Memory B cell (primary cell): ENCODE measurements around the gene ZNF430.

ENCODE experiments used
- ATAC-seq: fragments of 150-1000 bp; cut with Tn5 transposase; 2 replicates; pipeline ENCODE4 v1.10.0; 2021; ENCODE audit warnings: low read depth, mild to moderate bottlenecking, moderate library complexity
- DNase-seq, 2 donors: peaks; one replicate each; pipeline ENCODE4 v3.0.0; 2022; ENCODE audit warnings: low spot score in 2 of 2
- H3K27ac Mint-ChIP-seq: one replicate; pipeline ENCODE4 v1.8.0; 2022; ENCODE audit warnings: mild to moderate bottlenecking, moderate library complexity, mixed read lengths
- H3K27me3 Mint-ChIP-seq: one replicate; pipeline ENCODE4 v1.8.0; 2022; ENCODE audit warnings: mixed read lengths
- H3K36me3 Mint-ChIP-seq: one replicate; pipeline ENCODE4 v1.8.0; 2022; ENCODE audit warnings: mild to moderate bottlenecking, mixed read lengths
- H3K4me1 Mint-ChIP-seq: one replicate; pipeline ENCODE4 v1.8.0; 2022; ENCODE audit warnings: mixed read lengths
- H3K4me3 Mint-ChIP-seq: one replicate; pipeline ENCODE4 v1.8.0; 2022; ENCODE audit warnings: mild to moderate bottlenecking, moderate library complexity, mixed read lengths
- H3K9me3 Mint-ChIP-seq: one replicate; pipeline ENCODE4 v1.8.0; 2022; ENCODE audit warnings: mixed read lengths

ZNF430 gene

GRCh38 chr19:21084343-21084742, 63.9 kb downstream of the ZNF430 start:
- Mint-ChIP-seq H3K36me3 (peaks cover 2% of the 10 kb centered on the region), H3K27ac (no peak overlapping the region), H3K4me1 (no peaks in the 10 kb centered on the region), H3K9me3 (no peaks in the 10 kb centered on the region), H3K27me3 (no peaks in the 10 kb centered on the region), H3K4me3 (no peak overlapping the region)
- DNase-seq: no peak
- no peak for ATAC-seq

GRCh38 chr19:21087871-21088270, 67.4 kb downstream of the ZNF430 start:
- Mint-ChIP-seq H3K4me1 (no peaks in the 10 kb centered on the region), H3K27ac (no peak overlapping the region), H3K4me3 (no peak overlapping the region), H3K36me3 (peaks cover 6% of the 10 kb centered on the region), H3K27me3 (no peaks in the 10 kb centered on the region), H3K9me3 (no peaks in the 10 kb centered on the region)
- DNase-seq (no peak), ATAC-seq (no peak)

GRCh38 chr19:21092109-21092508, 71.7 kb downstream of the ZNF430 start:
- Mint-ChIP-seq H3K27ac (peak overlapping the region; percentile 16), H3K27me3 (no peaks in the 10 kb centered on the region), H3K36me3 (peaks cover 8% of the 10 kb centered on the region), H3K4me3 (no peak overlapping the region), H3K4me1 (peaks cover 2% of the 10 kb centered on the region), H3K9me3 (no peaks in the 10 kb centered on the region)
- ATAC-seq (no peak), DNase-seq (no peak)

- ATAC-seq (no peak), DNase-seq (no peak)
- Mint-ChIP-seq H3K27me3 (no peaks in the 10 kb centered on the region), H3K9me3 (no peaks in the 10 kb centered on the region), H3K4me1 (peaks cover 2% of the 10 kb centered on the region), H3K36me3 (peaks cover 14% of the 10 kb centered on the region), H3K4me3 (no peak overlapping the region), H3K27ac (no peak overlapping the region)
Observed at GRCh38 chr19:21094347-21095025, 74.0 kb downstream of the ZNF430 start.

- Mint-ChIP-seq H3K36me3 (peaks cover 16% of the 10 kb centered on the region), H3K27me3 (no peaks in the 10 kb centered on the region)
Observed at GRCh38 chr19:21098291-21098690, 77.8 kb downstream of the ZNF430 start.

GRCh38 chr19:21101521-21102242, 81.2 kb downstream of the ZNF430 start:
- ATAC-seq (no peak), DNase-seq (no peak)
- Mint-ChIP-seq H3K4me3 (no peak overlapping the region), H3K27me3 (no peaks in the 10 kb centered on the region), H3K36me3 (peaks cover 15% of the 10 kb centered on the region), H3K9me3 (no peaks in the 10 kb centered on the region), H3K27ac (no peak overlapping the region), H3K4me1 (no peaks in the 10 kb centered on the region)

More at GRCh38 chr19:21098291-21098690, 77.8 kb downstream of the ZNF430 start:
- no peaks in the 10 kb centered on the region for H3K9me3 Mint-ChIP-seq
- H3K4me1 Mint-ChIP-seq: peaks cover 2% of the 10 kb centered on the region
- DNase-seq: no peak
- no peak overlapping the region for H3K27ac Mint-ChIP-seq
- H3K4me3 Mint-ChIP-seq: no peak overlapping the region
- no peak for ATAC-seq

GRCh38 chr19:21109116-21109515, 88.7 kb downstream of the ZNF430 start:
- Mint-ChIP-seq H3K9me3 (peaks cover 9% of the 10 kb centered on the region), H3K4me3 (no peak overlapping the region), H3K36me3 (peaks cover 48% of the 10 kb centered on the region), H3K4me1 (no peaks in the 10 kb centered on the region), H3K27me3 (no peaks in the 10 kb centered on the region), H3K27ac (no peak overlapping the region)
- ATAC-seq (no peak), DNase-seq (no peak)
